GDM1 (cell line): ENCODE data around the gene TBC1D21.

Experiments used
- DNase-seq: peaks from one replicate; lab custom pipeline; 2025; lab: John Stamatoyannopoulos, UW

The TBC1D21 gene

GRCh38 chr15:73873456-73873855 lies at the start of gene TBC1D21:
TSS of gene TBC1D21 (plus strand) at chr15:73873564. CDS start at chr15:73873710, 146 bp downstream.
- no peak for DNase-seq

- DNase-seq = no peak
Measured at GRCh38 chr15:73826711-73827251, 46.6 kb upstream of the TBC1D21 start.

DNA sequence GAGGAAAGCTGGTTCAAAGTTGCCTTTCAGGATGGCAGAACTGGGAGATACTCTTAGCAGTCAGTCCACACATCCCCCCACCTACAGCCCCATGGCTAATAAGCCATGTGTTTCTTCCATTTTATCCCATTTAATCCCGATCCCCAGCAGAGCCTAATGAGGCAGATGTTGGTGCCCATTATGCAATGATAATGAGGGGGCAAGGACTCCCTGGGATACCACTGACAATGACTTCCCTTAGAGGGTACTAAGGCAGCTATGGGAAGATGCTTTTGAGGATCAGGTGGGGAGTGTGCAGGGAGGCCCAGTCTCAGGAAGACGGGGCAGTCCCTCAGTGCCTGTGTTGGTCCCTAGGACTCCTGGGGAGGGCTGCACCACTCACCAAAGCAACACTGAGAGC lies 43.8 kb upstream of the TBC1D21 start:
- DNase-seq = no peak

GRCh38 chr15:73832657-73833056 lies 40.7 kb upstream of the TBC1D21 start:
- no peak for DNase-seq

DNA sequence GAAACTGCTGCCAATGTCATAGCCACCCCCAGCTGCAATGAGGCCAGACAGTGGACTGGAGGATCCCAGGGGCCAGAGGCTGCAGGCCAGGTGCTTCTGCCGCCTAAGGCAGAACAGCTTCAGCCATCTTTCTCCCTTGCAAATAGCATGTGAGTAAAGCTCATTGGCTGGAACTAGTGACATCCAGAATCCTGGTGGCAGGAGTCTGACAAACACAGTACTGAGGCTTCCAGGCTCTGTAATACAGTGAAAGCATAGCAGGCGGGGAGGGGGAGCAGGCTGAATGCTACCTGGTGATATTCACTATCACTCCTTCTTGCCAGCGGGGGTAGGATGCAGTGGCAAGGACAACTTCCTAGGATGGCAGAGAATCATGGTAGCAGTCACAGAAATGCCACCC lies 36.5 kb upstream of the TBC1D21 start:
- DNase-seq = no peak

DNA sequence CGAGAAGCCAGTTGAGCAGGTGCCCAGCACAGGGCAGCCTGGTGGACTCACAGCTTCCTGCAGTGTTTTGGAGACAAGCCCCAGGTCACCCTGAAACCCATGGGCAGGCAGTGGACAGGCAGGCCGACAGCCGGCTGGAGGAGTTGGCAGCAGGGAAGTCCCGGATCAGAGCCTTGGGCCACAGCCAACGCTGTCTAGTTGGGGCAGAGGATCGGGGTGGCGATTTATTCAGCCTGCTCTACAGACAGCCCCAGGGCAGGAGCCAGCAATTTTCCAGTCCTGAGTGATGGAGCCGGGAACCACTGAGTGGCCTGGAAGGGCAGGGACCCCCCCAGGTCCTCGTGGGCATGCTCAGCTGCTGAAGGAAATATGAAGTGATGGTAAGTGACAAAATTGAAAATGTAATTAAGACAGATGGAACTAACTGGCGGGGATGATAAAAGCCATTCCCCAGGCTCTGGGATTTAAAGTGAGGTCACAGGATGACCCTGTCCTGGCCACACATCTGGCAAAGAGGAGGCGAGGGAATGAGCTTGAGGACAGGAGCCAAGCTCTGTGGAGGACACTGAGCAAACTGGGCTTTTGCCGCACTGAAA lies 34.4 kb upstream of the TBC1D21 start:
- DNase-seq = no peak

GRCh38 chr15:73839699-73840377 lies 33.5 kb upstream of the TBC1D21 start:
- DNase-seq = no peak

- DNase-seq = no peak
Measured at GRCh38 chr15:73840771-73841170, 32.6 kb upstream of the TBC1D21 start.

GRCh38 chr15:73841756-73842725 lies 31.3 kb upstream of the TBC1D21 start:
- no peak for DNase-seq

DNA sequence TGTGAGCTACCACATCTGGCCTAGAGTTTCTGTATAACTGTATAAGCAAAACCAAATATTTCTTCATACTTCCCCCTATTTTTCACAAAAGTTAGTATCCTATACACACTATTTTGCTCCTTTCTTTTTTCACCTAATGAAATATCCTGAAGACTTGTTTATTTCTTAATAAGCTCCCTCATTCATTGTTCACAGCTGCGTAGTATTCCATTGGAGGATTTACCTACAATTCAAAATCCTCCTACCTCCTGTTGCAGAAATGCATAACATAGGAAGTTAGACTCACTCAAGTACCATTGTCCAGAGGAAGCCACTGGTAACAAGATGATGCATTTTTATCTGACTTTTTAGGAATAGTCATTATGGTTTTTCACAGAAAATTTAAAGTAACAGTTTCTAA lies 29.6 kb upstream of the TBC1D21 start:
- DNase-seq = no peak

DNA sequence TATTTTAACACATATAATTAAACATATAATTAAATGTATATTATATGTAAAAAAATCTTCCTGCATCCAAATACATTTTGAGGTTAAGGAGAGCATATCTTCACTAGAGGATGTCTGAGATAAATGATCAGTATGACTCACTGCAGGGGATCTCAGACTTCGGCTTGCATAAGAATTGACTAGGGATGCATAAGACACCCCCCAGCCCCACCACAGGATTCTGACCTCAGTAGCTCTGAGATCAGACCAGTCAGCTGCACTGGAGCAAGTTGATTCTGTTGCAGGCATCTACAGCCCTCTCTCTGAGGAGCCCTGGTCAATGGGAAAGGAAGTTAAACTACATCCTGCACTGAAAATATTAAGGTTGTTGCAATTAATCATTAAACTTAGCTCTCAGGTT lies 29.0 kb upstream of the TBC1D21 start:
- no peak for DNase-seq

GRCh38 chr15:73845507-73845906 lies 27.9 kb upstream of the TBC1D21 start:
- DNase-seq = no peak

GRCh38 chr15:73845907-73846306 lies 27.5 kb upstream of the TBC1D21 start:
- no peak for DNase-seq

GRCh38 chr15:73849641-73850040 lies 23.7 kb upstream of the TBC1D21 start:
- no peak for DNase-seq

DNA sequence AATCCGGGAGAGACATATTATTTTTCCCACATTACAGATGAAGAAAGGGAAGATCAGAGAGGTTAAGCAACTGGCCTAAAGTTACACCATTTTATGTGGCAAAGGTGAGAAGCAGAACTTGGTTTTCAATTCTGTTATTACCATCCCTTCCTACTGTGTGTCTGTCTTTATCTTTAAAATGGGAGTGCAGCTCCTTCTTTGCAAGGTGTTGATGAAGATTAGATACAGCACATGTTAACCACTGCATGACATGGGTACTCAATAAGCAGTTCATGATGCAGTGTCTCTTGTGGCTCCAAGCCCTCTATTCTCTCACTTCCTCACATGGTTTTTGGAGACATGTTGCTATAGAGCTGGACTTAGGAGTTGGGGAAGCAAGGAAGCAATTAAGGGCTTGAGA lies 23.1 kb upstream of the TBC1D21 start:
- DNase-seq = no peak

DNA sequence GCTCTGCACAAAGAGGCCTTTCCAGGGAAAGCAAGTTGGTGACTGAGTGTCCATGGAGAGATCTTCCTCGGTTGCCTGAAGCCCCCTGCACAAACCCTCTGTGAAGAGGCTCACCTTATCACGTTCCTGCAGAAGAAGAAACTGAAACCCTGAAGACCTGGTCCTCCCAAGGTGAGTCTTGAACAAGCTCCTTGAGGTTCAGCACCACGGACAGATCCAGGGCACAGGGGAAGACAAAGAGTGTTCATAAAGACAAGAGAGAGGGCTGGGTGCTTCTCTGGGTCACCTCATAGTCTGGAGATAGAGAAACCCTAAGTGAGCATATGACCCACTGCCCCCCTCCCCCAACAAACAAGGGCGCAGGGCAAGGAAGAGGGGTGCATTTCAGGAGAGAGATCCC lies 21.7 kb upstream of the TBC1D21 start:
- DNase-seq = peak; percentile 12

DNA sequence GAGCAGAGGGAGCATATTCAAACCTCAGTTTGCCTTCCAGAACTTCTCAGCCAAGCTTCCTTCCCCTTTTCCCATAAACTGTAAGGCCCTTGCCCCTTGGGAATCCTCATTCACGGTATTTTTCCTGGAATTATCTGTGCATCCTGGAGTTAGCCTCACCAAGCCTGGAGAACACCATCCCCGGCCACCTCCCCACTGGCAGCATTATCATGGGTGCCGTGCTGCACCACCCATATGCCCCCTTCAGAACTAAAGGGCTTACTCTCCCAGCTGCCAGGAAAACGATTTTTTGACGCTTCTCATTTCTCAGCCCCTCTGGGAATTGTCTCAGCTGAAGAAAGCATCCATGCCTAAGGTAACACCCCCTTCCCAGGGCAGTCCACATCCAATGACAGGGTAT lies 20.9 kb upstream of the TBC1D21 start:
- DNase-seq = no peak

GRCh38 chr15:73854265-73854664 lies 19.1 kb upstream of the TBC1D21 start:
- DNase-seq = no peak

DNA sequence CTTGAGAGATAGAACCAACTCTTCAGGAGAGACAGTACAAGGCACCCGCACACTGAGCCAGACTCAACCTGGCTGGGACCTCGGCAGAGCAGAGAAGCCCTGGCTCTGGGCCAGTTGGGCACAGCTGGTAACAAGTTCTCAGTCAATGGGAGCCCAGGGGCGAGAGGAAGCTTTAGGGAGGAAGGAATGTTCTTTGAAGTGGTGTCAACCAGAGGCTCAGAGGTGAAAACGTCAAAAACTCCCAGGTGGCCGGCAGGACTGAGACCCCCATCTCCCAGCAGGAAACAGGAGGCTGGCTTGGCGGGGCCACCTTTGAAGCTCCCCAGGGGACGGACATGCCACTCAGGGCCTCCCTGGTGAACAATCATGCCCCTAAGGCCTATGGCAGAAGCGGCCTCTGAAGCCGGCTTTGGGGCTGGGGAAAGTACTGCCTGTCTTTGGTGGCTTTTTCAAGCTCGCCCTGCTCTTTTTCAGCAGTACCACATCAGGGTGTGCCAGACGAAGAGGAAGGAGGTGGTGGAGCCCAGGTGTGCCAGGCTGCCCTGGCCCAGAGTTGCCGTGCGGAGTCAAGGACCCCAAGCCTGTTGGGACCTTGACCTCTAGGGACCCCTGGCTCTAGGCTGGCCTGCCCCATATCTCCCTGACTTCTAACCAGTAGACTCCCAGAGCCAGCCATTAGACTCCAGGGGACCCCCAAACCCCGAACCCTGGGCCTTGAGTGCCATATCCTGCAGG lies 16.7 kb upstream of the TBC1D21 start:
- no peak for DNase-seq

- DNase-seq = no peak
Measured at GRCh38 chr15:73857193-73857920, 16.0 kb upstream of the TBC1D21 start.

DNA sequence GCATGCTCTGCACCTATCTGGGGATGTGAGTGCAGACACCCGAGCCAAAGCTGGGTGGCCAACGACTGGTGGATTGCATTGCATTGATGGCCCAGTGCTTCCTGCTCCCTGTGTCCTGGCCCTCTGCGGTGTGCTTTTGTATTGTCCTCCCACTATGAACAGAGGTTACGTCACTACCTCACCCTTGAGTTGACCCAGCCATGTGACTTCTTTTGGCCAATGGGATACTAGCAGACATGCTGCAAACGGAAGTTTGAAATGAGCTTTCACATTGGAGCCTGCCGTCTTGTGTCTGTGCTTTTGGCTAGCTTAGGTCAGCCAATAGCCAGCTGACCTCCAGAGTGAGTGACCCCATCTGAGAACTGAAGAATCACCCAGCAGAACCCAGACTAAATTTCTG lies 15.3 kb upstream of the TBC1D21 start:
- no peak for DNase-seq
